ENCODE results near the gene SSTR5. TPM values are rescaled to one million over a fixed set of nuclear protein-coding genes. Genes with fewer than 3 reads are reported as not detected.
A peak's percentile ranks its signal among the peaks of the same experiment; 100 is the strongest.

The SSTR5 gene
- total RNA-seq, 6 experiments from 2014 or later, result not detected

GRCh38 chr16:1052721-1053120 lies 19.8 kb upstream of the SSTR5 start:
- Mint-ChIP-seq H3K4me3 (no peak overlapping the region), H3K27me3 (ENCODE audit: insufficient read depth) (peaks cover 6% of the 10 kb centered on the region), H3K36me3 (ENCODE audit: low read depth) (no peaks in the 10 kb centered on the region), H3K4me1 (ENCODE audit: low read depth) (no peaks in the 10 kb centered on the region), H3K9me3 (no peaks in the 10 kb centered on the region), H3K27ac (no peak overlapping the region)
- TF ChIP-seq CTCF (IDR thresholded peaks at IDR 0.05), result no peak
- DNase-seq, result no peak

DNA sequence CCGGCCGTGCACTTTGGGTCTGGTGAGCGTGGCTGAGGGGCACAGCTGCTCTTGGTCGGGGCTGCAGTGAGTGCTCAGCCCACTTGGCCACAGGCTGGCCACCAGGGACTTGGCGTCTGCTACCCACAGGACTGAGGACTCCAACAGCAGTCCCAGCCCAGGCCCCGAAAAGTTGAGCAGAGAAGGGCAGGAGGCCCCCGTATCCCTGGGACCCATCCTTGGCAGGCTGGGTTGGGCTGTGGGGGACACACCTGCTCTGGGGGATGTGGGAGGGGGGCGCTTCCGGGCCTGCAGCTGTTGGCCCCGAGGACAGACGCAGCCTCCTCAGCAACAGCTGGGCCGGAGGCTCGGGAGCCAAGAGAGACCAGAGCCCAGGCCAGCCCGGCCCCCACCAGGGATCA lies 19.4 kb upstream of the SSTR5 start:
- H3K27ac Mint-ChIP-seq, result no peak overlapping the region
- H3K4me1 Mint-ChIP-seq (ENCODE audit: low read depth), result no peaks in the 10 kb centered on the region
- TF ChIP-seq CTCF (IDR thresholded peaks at IDR 0.05), result no peak
- no peaks in the 10 kb centered on the region for H3K9me3 Mint-ChIP-seq
- H3K27me3 Mint-ChIP-seq (ENCODE audit: insufficient read depth), result peaks cover 6% of the 10 kb centered on the region
- H3K4me3 Mint-ChIP-seq, result no peak overlapping the region
- H3K36me3 Mint-ChIP-seq (ENCODE audit: low read depth), result no peaks in the 10 kb centered on the region
- no peak for DNase-seq

- H3K36me3 Mint-ChIP-seq (ENCODE audit: low read depth), result no peaks in the 10 kb centered on the region
- no peak overlapping the region for H3K27ac Mint-ChIP-seq
- H3K9me3 Mint-ChIP-seq, result no peaks in the 10 kb centered on the region
- no peaks in the 10 kb centered on the region for H3K4me1 Mint-ChIP-seq (ENCODE audit: low read depth)
- DNase-seq, result no peak
- TF ChIP-seq CTCF (IDR thresholded peaks at IDR 0.05), result no peak
- H3K4me3 Mint-ChIP-seq, result no peak overlapping the region
- peaks cover 6% of the 10 kb centered on the region for H3K27me3 Mint-ChIP-seq (ENCODE audit: insufficient read depth)
Observed at GRCh38 chr16:1053700-1054368, 18.7 kb upstream of the SSTR5 start.

- DNase-seq, result no peak
- H3K36me3 Mint-ChIP-seq (ENCODE audit: low read depth), result 0 out of 2 replicates have a peak, but pooled peaks cover 5% of the 10 kb centered on the region
Observed at GRCh38 chr16:1054660-1055556, 17.6 kb upstream of the SSTR5 start.

DNA sequence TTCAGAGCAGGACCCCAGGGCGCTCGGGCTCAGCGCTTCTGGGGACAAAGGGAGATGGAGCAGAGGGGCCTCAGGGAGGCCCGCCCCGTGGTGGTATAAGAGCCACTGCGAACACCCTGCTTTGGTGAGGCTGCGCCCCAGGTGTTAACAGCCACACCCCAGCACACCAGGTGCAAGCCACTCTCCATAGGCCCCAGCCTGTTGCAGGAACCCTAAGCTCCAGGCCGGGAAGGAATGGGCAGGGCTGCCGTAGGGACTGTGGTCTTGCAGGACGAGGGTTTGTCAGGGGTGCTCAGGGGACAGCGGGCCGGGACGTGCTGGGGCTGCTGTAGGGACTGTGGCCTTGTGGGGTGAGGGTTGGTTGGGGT lies 17.0 kb upstream of the SSTR5 start:
- no peak overlapping the region for H3K27ac Mint-ChIP-seq
- H3K4me3 Mint-ChIP-seq, result no peak overlapping the region
- H3K9me3 Mint-ChIP-seq, result peaks cover 6% of the 10 kb centered on the region
- no peak for DNase-seq
- H3K27me3 Mint-ChIP-seq (ENCODE audit: insufficient read depth), result peaks cover 8% of the 10 kb centered on the region
- TF ChIP-seq CTCF (IDR thresholded peaks at IDR 0.05), result no peak
- H3K36me3 Mint-ChIP-seq (ENCODE audit: low read depth), result 0 out of 2 replicates have a peak, but pooled peaks cover 5% of the 10 kb centered on the region
- H3K4me1 Mint-ChIP-seq (ENCODE audit: low read depth), result no peaks in the 10 kb centered on the region

More at GRCh38 chr16:1054660-1055556, 17.6 kb upstream of the SSTR5 start:
- H3K9me3 Mint-ChIP-seq, result peaks cover 6% of the 10 kb centered on the region
- H3K4me1 Mint-ChIP-seq (ENCODE audit: low read depth), result no peaks in the 10 kb centered on the region
- no peak overlapping the region for H3K4me3 Mint-ChIP-seq
- H3K27me3 Mint-ChIP-seq (ENCODE audit: insufficient read depth), result peaks cover 8% of the 10 kb centered on the region
- H3K27ac Mint-ChIP-seq, result no peak overlapping the region
- TF ChIP-seq CTCF (IDR thresholded peaks at IDR 0.05), result peak; percentile 93
